ENCODE measurements around the gene TMEM231.
"Not testable (repeated sequence)": the region's sequence is repeated elsewhere in the genome, so short reads cannot be mapped to it uniquely, and the experiment has no call there.

The TMEM231 gene

DNA sequence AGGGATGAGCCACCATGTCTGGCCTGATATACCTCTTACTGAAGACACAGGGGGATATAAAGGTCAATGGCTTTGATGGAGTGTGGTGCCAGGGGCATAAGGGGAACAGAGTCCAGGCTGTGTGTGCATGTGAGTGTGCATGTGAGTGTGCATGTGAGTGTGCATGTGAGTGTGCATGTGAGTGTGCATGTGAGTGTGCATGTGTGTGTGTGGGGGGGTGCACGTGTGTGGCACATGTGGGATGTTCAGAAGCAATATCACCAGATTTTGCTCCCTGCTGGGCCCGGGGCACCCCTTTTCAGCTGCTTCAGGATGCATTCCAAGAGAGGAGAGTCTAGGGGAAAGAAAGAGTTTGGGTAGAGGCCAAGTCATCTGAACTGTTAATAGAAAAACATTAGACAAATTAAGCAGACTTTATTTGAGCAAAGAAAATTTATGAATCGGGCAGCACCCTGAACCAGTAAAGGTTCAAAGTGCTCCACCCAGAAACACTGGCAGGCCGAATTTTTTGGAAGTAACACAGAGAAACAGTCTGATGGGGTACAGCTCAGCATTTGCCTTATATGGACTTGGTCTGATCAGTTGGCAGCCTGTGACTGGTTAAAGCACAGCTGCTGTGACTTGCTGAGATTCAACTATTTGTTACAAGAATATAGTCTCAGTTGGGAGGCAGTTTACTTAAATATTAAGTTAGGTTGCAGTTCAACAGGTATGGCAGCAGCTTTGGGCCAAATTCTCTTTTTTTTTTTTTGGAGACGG, 29.8 kb downstream of the TMEM231 start:
- H3K9me3 ChIP-seq (ENCODE audit: control insufficient read depth, insufficient read depth, low read length): no peaks in the 10 kb centered on the region
- H3K36me3 ChIP-seq (ENCODE audit: control insufficient read depth, insufficient read depth, low read length): no peaks in the 10 kb centered on the region
- no peaks in the 10 kb centered on the region for H3K4me1 ChIP-seq (ENCODE audit: control insufficient read depth, insufficient read depth, low read length)
- H3K27me3 ChIP-seq (ENCODE audit: control insufficient read depth, insufficient read depth, low read length): no peaks in the 10 kb centered on the region
- H3K4me3 ChIP-seq (ENCODE audit: low read depth, low read length): no peak overlapping the region
- H3K9ac ChIP-seq (ENCODE audit: low read depth, low read length): no peak overlapping the region

DNA sequence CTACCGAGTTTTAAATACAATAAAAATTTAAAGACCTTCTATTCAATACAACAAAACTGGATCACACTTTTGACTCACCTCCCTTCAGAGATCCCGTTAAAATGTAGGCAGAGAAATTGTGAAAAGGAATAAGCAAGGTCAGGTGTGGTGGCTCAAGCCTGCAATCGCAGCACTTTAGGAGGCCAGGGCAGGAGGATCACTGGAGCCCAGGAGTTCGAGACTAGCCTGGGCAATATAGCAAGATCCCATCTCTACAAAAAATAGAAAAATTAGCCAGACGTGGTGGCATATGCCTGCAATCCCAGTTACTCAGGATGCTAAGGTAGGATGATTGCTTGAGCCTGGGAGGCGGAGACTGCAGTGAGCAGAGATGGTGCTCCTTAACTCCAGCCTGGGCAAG, 36.9 kb downstream of the TMEM231 start:
- no peak overlapping the region for H3K9ac ChIP-seq (ENCODE audit: low read depth, low read length)
- H3K9me3 ChIP-seq (ENCODE audit: control insufficient read depth, insufficient read depth, low read length): no peaks in the 10 kb centered on the region
- no peaks in the 10 kb centered on the region for H3K36me3 ChIP-seq (ENCODE audit: control insufficient read depth, insufficient read depth, low read length)
- H3K4me3 ChIP-seq (ENCODE audit: low read depth, low read length): no peak overlapping the region
- no peaks in the 10 kb centered on the region for H3K27me3 ChIP-seq (ENCODE audit: control insufficient read depth, insufficient read depth, low read length)
- peaks cover 3% of the 10 kb centered on the region for H3K4me1 ChIP-seq (ENCODE audit: control insufficient read depth, insufficient read depth, low read length)

DNA sequence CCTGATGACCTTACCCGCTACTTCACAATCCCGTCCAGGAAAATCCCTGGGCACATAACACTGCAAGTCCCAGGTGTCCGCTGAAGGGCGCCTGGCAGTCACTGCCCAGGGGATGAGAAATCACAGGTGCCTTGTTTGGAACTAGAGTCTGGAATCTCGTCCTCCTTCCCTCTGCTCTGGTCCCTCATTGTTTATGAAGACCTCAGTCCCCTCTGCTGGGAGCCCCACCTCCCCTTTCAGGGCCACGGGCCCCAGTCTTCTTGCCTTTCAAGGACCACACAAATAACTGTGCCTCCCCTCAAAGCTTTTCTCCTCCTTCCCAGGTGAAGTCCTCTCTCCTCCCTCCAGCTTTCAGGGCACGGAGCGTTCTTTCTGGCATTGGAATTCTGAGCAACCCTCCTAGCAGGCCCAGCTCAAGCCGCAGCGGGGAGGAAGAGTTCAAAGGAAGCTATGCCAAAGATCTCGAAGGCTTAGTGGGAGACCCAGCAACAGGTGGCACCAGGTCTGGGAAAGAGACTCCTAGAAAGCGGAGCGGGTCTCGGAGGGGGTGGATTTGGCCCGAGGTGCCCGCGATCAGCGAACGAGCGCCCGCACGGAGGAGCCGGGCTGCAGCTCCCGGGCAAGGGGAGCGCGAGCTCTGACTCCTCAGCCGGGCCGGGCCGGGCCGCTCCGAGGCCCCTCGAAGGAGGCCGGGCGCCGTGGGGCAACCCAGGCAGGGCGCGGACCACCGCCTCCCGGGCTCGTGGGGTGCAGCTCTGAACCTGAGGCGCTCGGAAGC, 39.7 kb downstream of the TMEM231 start:
- H3K27me3 ChIP-seq (ENCODE audit: control insufficient read depth, insufficient read depth, low read length); H3K36me3 ChIP-seq (ENCODE audit: control insufficient read depth, insufficient read depth, low read length); H3K4me1 ChIP-seq (ENCODE audit: control insufficient read depth, insufficient read depth, low read length); H3K9me3 ChIP-seq (ENCODE audit: control insufficient read depth, insufficient read depth, low read length): not testable (repeated sequence)
- H3K9ac ChIP-seq (ENCODE audit: low read depth, low read length): peak overlapping the region; percentile 79
- peak overlapping the region; percentile 71 for H3K4me3 ChIP-seq (ENCODE audit: low read depth, low read length)

DNA sequence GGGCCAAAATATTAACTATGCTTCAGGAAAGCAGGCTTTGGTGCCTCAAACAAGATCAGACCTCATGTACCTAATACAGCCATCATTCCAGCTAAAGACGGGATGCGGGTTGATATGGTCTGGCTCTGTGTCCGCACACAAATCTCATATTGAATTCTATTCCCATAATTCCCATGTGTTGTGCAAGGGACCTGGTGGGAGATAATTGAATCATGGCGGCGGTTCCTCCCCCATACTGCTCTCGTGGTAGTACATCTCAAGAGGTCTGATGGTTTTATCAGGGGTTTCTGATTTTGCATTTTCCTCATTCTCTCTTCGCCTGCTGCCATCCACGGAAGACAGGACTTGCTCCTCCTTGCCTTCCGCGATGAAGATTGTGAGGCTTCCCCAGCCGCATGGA, 41.8 kb downstream of the TMEM231 start:
- Histone ChIP-seq H3K9me3 (ENCODE audit: control insufficient read depth, insufficient read depth, low read length) (no peaks in the 10 kb centered on the region), H3K9ac (ENCODE audit: low read depth, low read length) (no peak overlapping the region), H3K36me3 (ENCODE audit: control insufficient read depth, insufficient read depth, low read length) (no peaks in the 10 kb centered on the region), H3K4me3 (ENCODE audit: low read depth, low read length) (no peak overlapping the region), H3K27me3 (ENCODE audit: control insufficient read depth, insufficient read depth, low read length) (no peaks in the 10 kb centered on the region), H3K4me1 (ENCODE audit: control insufficient read depth, insufficient read depth, low read length) (peaks cover 3% of the 10 kb centered on the region)

DNA sequence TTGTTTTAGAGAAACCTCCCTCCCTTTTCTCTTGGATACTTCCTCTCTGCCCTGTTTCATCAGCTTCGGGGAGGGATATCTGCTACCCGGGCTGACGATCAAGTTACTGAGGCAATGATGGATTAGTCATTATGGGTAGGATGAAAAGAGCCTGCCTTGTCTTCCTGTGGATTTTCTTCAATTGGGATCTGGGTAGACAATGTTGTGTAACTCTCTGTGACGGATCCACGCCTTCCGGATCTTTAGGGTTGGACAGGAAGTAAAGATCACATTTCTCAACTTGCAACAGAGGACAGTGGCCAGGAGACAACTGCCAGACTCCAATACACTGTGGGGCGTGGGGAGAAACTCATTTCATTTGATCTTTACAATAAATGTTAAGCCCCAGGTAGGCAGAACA, 49.5 kb downstream of the TMEM231 start:
- Histone ChIP-seq H3K27me3 (ENCODE audit: control insufficient read depth, insufficient read depth, low read length) (peaks cover 2% of the 10 kb centered on the region), H3K9ac (ENCODE audit: low read depth, low read length) (no peak overlapping the region), H3K9me3 (ENCODE audit: control insufficient read depth, insufficient read depth, low read length) (no peaks in the 10 kb centered on the region), H3K4me3 (ENCODE audit: low read depth, low read length) (no peak overlapping the region), H3K36me3 (ENCODE audit: control insufficient read depth, insufficient read depth, low read length) (no peaks in the 10 kb centered on the region), H3K4me1 (ENCODE audit: control insufficient read depth, insufficient read depth, low read length) (no peaks in the 10 kb centered on the region)

DNA sequence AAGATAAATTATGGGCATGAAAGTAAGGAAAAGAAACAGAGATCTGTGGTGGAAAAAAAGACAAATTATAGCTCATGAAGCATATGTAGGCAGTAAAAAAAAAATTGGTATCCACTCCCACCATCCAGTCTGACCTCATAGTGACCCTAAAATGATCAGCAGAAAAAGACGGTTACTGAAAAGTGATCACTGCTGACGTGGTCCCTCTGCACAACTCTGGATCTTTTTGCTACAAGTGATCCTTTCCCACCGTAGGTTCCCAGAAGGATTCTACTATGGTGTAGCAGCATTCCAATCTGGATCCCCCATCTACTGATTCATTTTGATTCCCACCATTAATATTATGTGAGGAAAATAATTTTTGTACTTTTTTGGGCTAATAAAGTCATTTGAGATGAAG, 49.9 kb downstream of the TMEM231 start:
- H3K4me3 ChIP-seq (ENCODE audit: low read depth, low read length): no peak overlapping the region
- no peak overlapping the region for H3K9ac ChIP-seq (ENCODE audit: low read depth, low read length)
- H3K4me1 ChIP-seq (ENCODE audit: control insufficient read depth, insufficient read depth, low read length): no peaks in the 10 kb centered on the region
- no peaks in the 10 kb centered on the region for H3K9me3 ChIP-seq (ENCODE audit: control insufficient read depth, insufficient read depth, low read length)
- H3K27me3 ChIP-seq (ENCODE audit: control insufficient read depth, insufficient read depth, low read length): peaks cover 2% of the 10 kb centered on the region
- no peaks in the 10 kb centered on the region for H3K36me3 ChIP-seq (ENCODE audit: control insufficient read depth, insufficient read depth, low read length)

DNA sequence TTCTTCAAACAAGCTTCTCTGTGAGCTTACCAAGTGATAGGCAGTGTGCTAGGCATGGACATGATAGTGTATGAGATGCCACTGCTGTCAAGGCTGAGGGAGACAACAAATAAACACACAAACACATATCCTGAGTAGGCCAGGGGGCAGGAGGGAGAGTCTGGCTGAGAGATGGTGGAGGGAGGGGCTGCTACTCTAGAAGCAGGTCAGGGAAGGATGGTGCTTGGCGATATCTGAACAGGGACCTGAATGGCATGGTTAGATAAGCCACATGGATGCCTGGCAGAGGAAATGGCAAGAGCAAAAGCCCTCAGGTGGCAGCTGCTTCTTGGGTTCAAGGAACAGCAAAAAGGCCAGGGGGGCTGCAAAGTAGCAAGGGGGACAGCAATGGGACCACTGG, 52.3 kb downstream of the TMEM231 start:
- H3K4me1 ChIP-seq (ENCODE audit: control insufficient read depth, insufficient read depth, low read length): no peaks in the 10 kb centered on the region
- H3K4me3 ChIP-seq (ENCODE audit: low read depth, low read length): no peak overlapping the region
- H3K36me3 ChIP-seq (ENCODE audit: control insufficient read depth, insufficient read depth, low read length): no peaks in the 10 kb centered on the region
- H3K9ac ChIP-seq (ENCODE audit: low read depth, low read length): no peak overlapping the region
- no peaks in the 10 kb centered on the region for H3K9me3 ChIP-seq (ENCODE audit: control insufficient read depth, insufficient read depth, low read length)
- H3K27me3 ChIP-seq (ENCODE audit: control insufficient read depth, insufficient read depth, low read length): peaks cover 2% of the 10 kb centered on the region

DNA sequence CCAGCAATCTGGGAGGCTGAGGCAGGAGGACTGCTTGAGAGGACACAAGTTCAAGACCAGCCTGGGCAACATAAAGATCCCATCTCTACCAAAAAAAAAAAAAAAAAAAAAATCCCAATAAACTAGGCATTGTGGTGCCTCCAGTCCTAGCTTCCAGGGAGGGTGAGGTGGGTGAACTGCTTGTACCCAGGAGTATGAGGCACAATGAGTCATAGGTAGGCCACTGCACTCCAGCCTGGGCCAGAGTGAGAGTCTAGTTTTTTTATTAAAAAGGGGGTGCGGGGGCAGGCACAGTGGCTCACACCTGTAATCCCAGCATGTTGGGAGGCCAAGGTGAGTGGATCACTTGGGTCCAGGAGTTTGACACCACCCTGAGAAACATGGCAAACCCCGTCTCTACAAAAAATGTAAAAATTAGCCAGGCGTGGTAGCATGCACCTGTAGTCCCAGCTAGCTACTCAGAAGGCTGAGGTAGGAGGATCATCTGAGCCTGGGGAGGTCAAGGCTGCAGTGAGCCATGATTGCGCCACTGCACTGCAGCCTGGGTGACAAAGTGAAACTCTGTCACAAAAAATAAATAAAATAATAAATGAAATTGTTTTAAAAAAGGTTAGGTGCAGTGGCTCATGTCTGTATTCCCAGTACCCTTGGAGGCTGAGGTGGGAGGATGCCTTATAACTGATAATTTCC, 53.0 kb downstream of the TMEM231 start:
- peaks cover 2% of the 10 kb centered on the region for H3K27me3 ChIP-seq (ENCODE audit: control insufficient read depth, insufficient read depth, low read length)
- no peaks in the 10 kb centered on the region for H3K36me3 ChIP-seq (ENCODE audit: control insufficient read depth, insufficient read depth, low read length)
- H3K9me3 ChIP-seq (ENCODE audit: control insufficient read depth, insufficient read depth, low read length): no peaks in the 10 kb centered on the region
- H3K4me3 ChIP-seq (ENCODE audit: low read depth, low read length): no peak overlapping the region
- H3K4me1 ChIP-seq (ENCODE audit: control insufficient read depth, insufficient read depth, low read length): no peaks in the 10 kb centered on the region
- no peak overlapping the region for H3K9ac ChIP-seq (ENCODE audit: low read depth, low read length)

DNA sequence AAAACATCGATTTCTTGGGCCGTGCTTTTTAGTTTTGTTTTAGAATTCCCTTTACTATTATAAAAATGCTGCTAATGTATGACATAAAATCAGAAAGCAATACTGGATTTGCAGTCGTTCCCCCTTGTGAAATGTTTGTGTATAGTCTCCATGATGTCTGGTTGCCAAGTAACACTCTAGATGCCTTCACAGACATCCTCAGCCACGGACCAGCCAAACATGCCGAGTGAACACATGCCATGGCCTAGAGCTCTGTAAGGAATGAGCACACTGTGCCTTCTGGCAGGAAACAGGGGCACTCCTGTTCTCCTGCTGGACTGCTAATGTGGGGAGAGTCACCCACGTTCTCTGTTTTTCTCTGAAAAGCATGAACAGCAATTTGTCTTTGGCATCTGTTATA, 54.2 kb downstream of the TMEM231 start:
- not testable (repeated sequence) for H3K36me3 ChIP-seq (ENCODE audit: control insufficient read depth, insufficient read depth, low read length); H3K4me3 ChIP-seq (ENCODE audit: low read depth, low read length); H3K4me1 ChIP-seq (ENCODE audit: control insufficient read depth, insufficient read depth, low read length); H3K9ac ChIP-seq (ENCODE audit: low read depth, low read length); H3K9me3 ChIP-seq (ENCODE audit: control insufficient read depth, insufficient read depth, low read length); H3K27me3 ChIP-seq (ENCODE audit: control insufficient read depth, insufficient read depth, low read length)

DNA sequence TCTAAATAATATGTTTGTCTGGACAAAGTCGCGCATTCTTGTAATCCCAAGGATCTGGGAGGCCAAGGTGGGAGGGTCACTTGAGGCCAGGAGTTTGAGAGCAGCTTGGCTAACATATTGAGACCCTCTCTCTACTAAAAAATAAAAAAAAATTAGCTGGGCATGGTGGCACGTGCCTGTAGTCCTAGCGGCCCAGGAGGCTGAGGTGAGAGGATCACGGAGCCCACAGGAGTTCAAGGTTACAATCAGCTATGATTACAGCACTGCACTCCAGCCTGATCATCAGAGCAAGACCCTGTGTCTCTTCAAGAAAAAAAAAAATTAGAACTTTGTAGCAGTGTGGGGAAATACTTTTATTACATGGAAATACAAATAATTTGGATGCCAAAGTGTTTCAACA, 54.7 kb downstream of the TMEM231 start:
- Histone ChIP-seq H3K4me1 (ENCODE audit: control insufficient read depth, insufficient read depth, low read length) (no peaks in the 10 kb centered on the region), H3K4me3 (ENCODE audit: low read depth, low read length) (no peak overlapping the region), H3K36me3 (ENCODE audit: control insufficient read depth, insufficient read depth, low read length) (no peaks in the 10 kb centered on the region), H3K9me3 (ENCODE audit: control insufficient read depth, insufficient read depth, low read length) (no peaks in the 10 kb centered on the region), H3K9ac (ENCODE audit: low read depth, low read length) (no peak overlapping the region), H3K27me3 (ENCODE audit: control insufficient read depth, insufficient read depth, low read length) (no peaks in the 10 kb centered on the region)

DNA sequence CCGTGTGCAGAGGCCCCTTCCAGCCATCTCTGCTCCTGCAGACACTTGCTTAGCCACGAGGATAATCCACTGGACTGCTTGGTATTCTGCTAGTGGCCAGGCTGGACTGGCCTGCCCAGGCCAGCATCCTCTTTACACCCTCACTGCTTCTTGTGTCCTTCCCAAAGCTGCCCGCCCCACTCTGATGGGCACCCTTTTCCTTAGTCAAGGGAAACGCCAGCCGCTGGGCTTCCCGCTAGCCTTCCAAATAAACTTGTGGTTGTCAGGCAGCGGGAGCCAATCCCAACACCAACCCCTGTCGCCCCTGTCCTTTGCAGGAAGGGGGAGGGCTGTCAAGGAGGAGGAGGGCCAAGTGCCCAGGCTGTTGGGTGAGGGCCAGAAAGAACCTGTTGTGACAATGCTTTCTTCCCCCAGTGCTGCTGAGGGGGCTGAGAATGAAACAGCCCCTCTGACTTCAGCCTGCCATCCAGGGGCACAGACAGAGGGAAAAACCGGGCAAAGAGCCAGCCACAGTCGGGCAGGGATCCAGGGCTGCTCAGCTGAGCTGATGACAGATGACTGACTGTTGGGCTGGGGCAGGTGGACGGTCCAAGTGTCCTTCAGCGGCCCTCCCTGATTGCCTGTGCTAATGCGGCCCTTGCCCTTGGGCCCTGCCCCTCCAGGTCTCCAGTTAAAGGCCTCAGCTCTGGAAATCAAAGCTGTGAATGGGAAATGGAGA, 57.3 kb downstream of the TMEM231 start:
- not testable (repeated sequence) for H3K9ac ChIP-seq (ENCODE audit: low read depth, low read length)

More for the DNA sequence above, 57.3 kb downstream of the TMEM231 start:
- H3K27me3 ChIP-seq (ENCODE audit: control insufficient read depth, insufficient read depth, low read length); H3K36me3 ChIP-seq (ENCODE audit: control insufficient read depth, insufficient read depth, low read length); H3K9me3 ChIP-seq (ENCODE audit: control insufficient read depth, insufficient read depth, low read length); H3K4me3 ChIP-seq (ENCODE audit: low read depth, low read length); H3K4me1 ChIP-seq (ENCODE audit: control insufficient read depth, insufficient read depth, low read length): not testable (repeated sequence)
